GM12878 (cell line): ENCODE measurements around the gene PLB1. TPM values are rescaled to one million over a fixed set of nuclear protein-coding genes. Genes with fewer than 3 reads are reported as not detected.

ENCODE experiments used
- ATAC-seq: fragments of 200-7000 bp; cut with Tn5 transposase; 3 replicates; pipeline ENCODE4 v1.9.1; 2020; ENCODE audit warnings: mild to moderate bottlenecking, moderate library complexity
- BruUV-seq: library from RNA; stranded (reverse); fragments of 400-500 nt; replicated peaks from 2 replicates; lab custom pipeline; 2021; lab: Mats Ljungman, UMichigan
- CTCF ChIA-PET: fragments of 300-600 bp; sonication (Branson Sonifier 250); formaldehyde crosslinking; extraction: SDS; loops from one replicate; lab custom pipeline; 2021; ENCODE audit warnings: inconsistent platforms; lab: Yijun Ruan, JAX
- POLR2A ChIA-PET: fragments of 350-600 bp; formaldehyde crosslinking; extraction: SDS; loops from one replicate; lab custom pipeline; 2021; ENCODE audit warnings: inconsistent platforms; lab: Charles Lee
- RAD21 ChIA-PET: fragments of 300-600 bp; sonication (Branson Sonifier 250); formaldehyde crosslinking; loops from one replicate; lab custom pipeline; 2023; ENCODE audit warnings: antibody characterized with exemption; ENCODE audit not compliant: unreplicated experiment; lab: Charles Lee
- SMC1A ChIA-PET: fragments of 300-600 bp; sonication (Branson Sonifier 250); formaldehyde crosslinking; loops from one replicate; lab custom pipeline; 2023; ENCODE audit not compliant: unreplicated experiment, uncharacterized antibody; lab: Charles Lee
- DNase-seq: peaks from one replicate; pipeline ENCODE4 v3.0.0-alpha.2; 2011; ENCODE audit warnings: low read depth, low spot score
- FAIRE-seq: peaks from 3 replicates; lab custom pipeline; 2011; peaks lifted over from hg19 to GRCh38; lab: Jason Lieb, UNC
- H2AFZ ChIP-seq: 2 replicates; pipeline ENCODE4 v1.6.0; 2011; ENCODE audit warnings: low read depth, low read length, control low read depth; ENCODE audit not compliant: control insufficient read depth
- H3K27ac ChIP-seq: 2 replicates; pipeline ENCODE4 v1.5.1; 2011; ENCODE audit warnings: control low read depth; ENCODE audit not compliant: control insufficient read depth, insufficient read depth
- H3K27me3 ChIP-seq, 2 experiments: replicated peaks in 1 of 2; 2 replicates each; pipeline versions ENCODE4 v1.6.0 to v1.6.1; 2011; ENCODE audit warnings: low read length in 1 of 2; ENCODE audit not compliant: control insufficient read depth in 2 of 2, insufficient read depth in 2 of 2
- H3K36me3 ChIP-seq, 2 experiments: 2 replicates each; pipeline ENCODE4 v1.5.1; 2011; ENCODE audit warnings: low read length in 1 of 2; ENCODE audit not compliant: control insufficient read depth in 2 of 2, insufficient read depth in 2 of 2
- H3K4me1 ChIP-seq: 2 replicates; pipeline ENCODE4 v1.6.1; 2011; ENCODE audit warnings: mild to moderate bottlenecking, low read length, moderate library complexity, mixed read lengths; ENCODE audit not compliant: control insufficient read depth, insufficient read depth
- H3K4me2 ChIP-seq: 2 replicates; pipeline ENCODE4 v1.6.0; 2011; ENCODE audit warnings: control low read depth; ENCODE audit not compliant: control insufficient read depth, insufficient read depth
- H3K4me3 ChIP-seq: fragments of 200-600 bp; sonication (generic); 2 replicates; pipeline ENCODE4 v1.5.1; 2016
- H3K79me2 ChIP-seq: 2 replicates; pipeline ENCODE4 v1.6.0; 2011; ENCODE audit warnings: low read length; ENCODE audit not compliant: control insufficient read depth, insufficient read depth
- H3K9ac ChIP-seq: 2 replicates; pipeline ENCODE4 v1.8.0; 2011; ENCODE audit warnings: low read length, control low read depth, mixed read lengths; ENCODE audit not compliant: control insufficient read depth, insufficient read depth
- H3K9me3 ChIP-seq: replicated peaks from 3 replicates; pipeline ENCODE4 v1.5.1; 2011; ENCODE audit warnings: mild to moderate bottlenecking, low read length; ENCODE audit not compliant: control insufficient read depth, insufficient read depth
- H4K20me1 ChIP-seq: 2 replicates; pipeline ENCODE4 v1.6.0; 2011; ENCODE audit not compliant: control insufficient read depth, insufficient read depth
- FOXM1 ChIP-seq: IDR thresholded peaks from 2 replicates; pipeline ENCODE4 v1.6.1; 2012; ENCODE audit warnings: low read depth, mild to moderate bottlenecking, inconsistent platforms, low read length, moderate library complexity
- GABPA ChIP-seq: IDR thresholded peaks from 2 replicates; pipeline ENCODE4 v1.6.1; 2014; ENCODE audit warnings: antibody characterized with exemption, low read depth, mild to moderate bottlenecking, inconsistent platforms
- MEF2B ChIP-seq: fragments of 450-650 bp; IDR thresholded peaks from 2 replicates; pipeline ENCODE4 v1.6.1; 2018; ENCODE audit warnings: mild to moderate bottlenecking, moderate library complexity; ENCODE audit not compliant: partially characterized antibody, poor library complexity, severe bottlenecking
- NFXL1 ChIP-seq: fragments of 450-650 bp; IDR thresholded peaks from 2 replicates; pipeline ENCODE4 v1.6.1; 2017; ENCODE audit warnings: antibody characterized with exemption, mild to moderate bottlenecking, borderline replicate concordance
- TBL1XR1 ChIP-seq: IDR thresholded peaks from 2 replicates; pipeline ENCODE4 v1.6.1; 2012; ENCODE audit warnings: low read depth, low read length, improper control_type of control experiment
- ZBTB33 ChIP-seq: fragments of 450-650 bp; IDR thresholded peaks from 2 replicates; pipeline ENCODE4 v1.6.1; 2017; ENCODE audit warnings: mild to moderate bottlenecking
- ZNF592 ChIP-seq: fragments of 450-650 bp; IDR thresholded peaks from 2 replicates; pipeline ENCODE4 v1.6.1; 2017; ENCODE audit warnings: mild to moderate bottlenecking, moderate library complexity
- WGBS: methylation state at CpG from one replicate; pipeline ENCODE4 v1.1.6; 2016; ENCODE audit warnings: low lambda C conversion rate; ENCODE audit not compliant: insufficient replicate concordance, insufficient coverage; ENCODE audit errors: missing lambda C conversion rate; 5-methylcytosine and 5-hydroxymethylcytosine counted together
- in situ Hi-C: fragments of 300-500 bp; cut with MboI; formaldehyde crosslinking; loops from 9 replicates; pipeline ENCODE4 v1.14.3; 2018; ENCODE audit warnings: mixed read lengths
- intact Hi-C: fragments of 100-400 bp; cut with micrococcal nuclease; formaldehyde crosslinking; loops from one replicate; pipeline ENCODE4 v1.14.2; 2022; ENCODE audit not compliant: unreplicated experiment
- polyA plus RNA-seq, 11 experiments: library from polyadenylated mRNA; depleted of rRNA in 4 of 11; unstranded in 6 of 11; stranded (reverse) in 5 of 11; fragments of >200 nt; fragmentation: Nextera tagmentation in 4 of 11; fragmentation: Illumina TruSeq in 1 of 11; extraction: Ambion mirVana in 4 of 11; extraction: Trizol in 1 of 11; gene quantifications; 1 replicate in 1 of 11; 2 replicates in 10 of 11; pipeline versions ENCODE4 v1.2.1 to v1.2.3, GENCODE V29; 2011 to 2016; ENCODE audit warnings: inconsistent platforms in 2 of 11, missing spikeins in 2 of 11, low read depth in 1 of 11
- total RNA-seq, 4 experiments: library from RNA; depleted of rRNA in 3 of 4; stranded (reverse); fragments of >200 nt in 3 of 4; fragmentation: Illumina TruSeq in 1 of 4; extraction: Trizol in 1 of 4; gene quantifications; 2 replicates each; pipeline versions ENCODE4 v1.2.1 to v1.2.3, GENCODE V29; 2013 to 2021

PLB1 gene
- total and polyA plus RNA-seq, 10 of the 15 experiments (the other 5 are each of a cell fraction or from before 2014, with no cell fraction given), result 0.03 to 0.49 (median 0.28) TPM

GRCh38 chr2:28620291-28620793 is 124.5 kb downstream of the PLB1 start:
- BruUV-seq, result no TSS peak
- Histone ChIP-seq H3K9me3 (no peaks in the 10 kb centered on the region), H4K20me1 (no peaks in the 10 kb centered on the region), H3K36me3 (no peaks in the 10 kb centered on the region), H2AFZ (no peak overlapping the region), H3K4me3 (no peak overlapping the region), H3K9ac (no peak overlapping the region), H3K27me3 (no peaks in the 10 kb centered on the region; a peak in 2 of 4 replicates), H3K27ac (no peak overlapping the region), H3K4me1 (peaks cover 19% of the 10 kb centered on the region), H3K79me2 (no peaks in the 10 kb centered on the region), H3K4me2 (no peak overlapping the region)
- in situ Hi-C loops (no loop called here), intact Hi-C loops (no loop called here)
- ChIA-PET POLR2A (no interaction called here), SMC1A (interaction anchor here (0.7 to 1.6 kb wide), 2 partner anchors 9 to 135 kb away, joined by 3 to 5 read pairs; no protein-coding TSS in a partner anchor), CTCF (interaction anchor here (1.4 to 2.7 kb wide), 2 partner anchors 26 to 135 kb away, joined by 4 to 10 read pairs; no protein-coding TSS in a partner anchor), RAD21 (no interaction called here)
- DNase-seq (no peak), FAIRE-seq (no peak), ATAC-seq (no peak)
- TF ChIP-seq GABPA (no peak), ZBTB33 (no peak), ZNF592 (no peak), NFXL1 (no peak), FOXM1 (no peak), TBL1XR1 (no peak), MEF2B (no peak)
- WGBS, result 16% methylated on average over 5 of the region's 5 CpGs
